Measurements from ENCODE around the gene CYSLTR2. TPM values are rescaled to one million over a fixed set of nuclear protein-coding genes. Genes with fewer than 3 reads are reported as not detected.
A peak's percentile ranks its signal among the peaks of the same experiment; 100 is the strongest.

The CYSLTR2 gene
- total RNA-seq, 1 experiment from 2014 or later: not detected

DNA sequence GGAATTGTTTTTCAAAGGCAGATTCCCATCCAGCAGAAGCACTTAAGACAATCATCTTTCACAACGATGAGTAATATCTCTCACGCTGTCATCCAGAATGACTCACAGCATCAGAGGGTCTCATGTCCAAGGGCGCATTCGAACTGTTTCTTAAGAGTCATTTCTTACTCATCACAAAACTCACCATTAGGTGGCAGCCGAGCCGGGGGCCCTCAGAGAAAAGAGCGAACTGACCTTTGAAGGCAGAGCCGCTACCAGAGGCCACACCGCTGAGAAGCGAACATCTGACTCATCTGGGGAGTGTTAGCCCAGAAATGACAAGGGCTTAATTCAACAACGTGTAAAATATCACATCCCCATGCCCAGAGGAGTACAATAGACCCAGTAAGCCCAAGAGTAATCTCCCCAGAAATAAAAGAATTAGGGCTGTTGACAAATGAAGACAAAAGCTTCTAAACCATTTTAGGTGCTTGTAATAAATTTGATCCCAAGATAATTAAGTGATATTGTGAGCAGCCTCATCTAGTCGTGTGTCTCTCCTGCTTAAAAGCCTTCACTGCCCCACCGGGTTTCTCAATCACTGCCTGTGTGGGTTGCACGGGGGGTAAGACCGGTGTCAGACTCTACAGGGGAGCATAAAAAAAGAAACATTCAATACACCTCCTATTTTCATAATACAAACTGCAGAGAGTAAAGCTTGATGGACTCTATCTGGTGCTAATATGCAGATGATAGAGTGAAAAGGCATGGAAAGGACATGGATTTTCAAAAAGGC is 96.2 kb downstream of the CYSLTR2 start:
- H3K9me2 ChIP-seq (replicated peaks; ENCODE audit: low read length): no peaks in the 10 kb centered on the region
- H3K27me3 ChIP-seq (ENCODE audit: low read length): no peaks in the 10 kb centered on the region
- no peak for TF ChIP-seq EZH2phosphoT487 (IDR thresholded peaks at IDR 0.05; ENCODE audit: borderline replicate concordance, low read length)
- no peak for TF ChIP-seq EZH2 (IDR thresholded peaks at IDR 0.05; ENCODE audit: low read length, unreplicated experiment)
- TF ChIP-seq, protein P1, sequence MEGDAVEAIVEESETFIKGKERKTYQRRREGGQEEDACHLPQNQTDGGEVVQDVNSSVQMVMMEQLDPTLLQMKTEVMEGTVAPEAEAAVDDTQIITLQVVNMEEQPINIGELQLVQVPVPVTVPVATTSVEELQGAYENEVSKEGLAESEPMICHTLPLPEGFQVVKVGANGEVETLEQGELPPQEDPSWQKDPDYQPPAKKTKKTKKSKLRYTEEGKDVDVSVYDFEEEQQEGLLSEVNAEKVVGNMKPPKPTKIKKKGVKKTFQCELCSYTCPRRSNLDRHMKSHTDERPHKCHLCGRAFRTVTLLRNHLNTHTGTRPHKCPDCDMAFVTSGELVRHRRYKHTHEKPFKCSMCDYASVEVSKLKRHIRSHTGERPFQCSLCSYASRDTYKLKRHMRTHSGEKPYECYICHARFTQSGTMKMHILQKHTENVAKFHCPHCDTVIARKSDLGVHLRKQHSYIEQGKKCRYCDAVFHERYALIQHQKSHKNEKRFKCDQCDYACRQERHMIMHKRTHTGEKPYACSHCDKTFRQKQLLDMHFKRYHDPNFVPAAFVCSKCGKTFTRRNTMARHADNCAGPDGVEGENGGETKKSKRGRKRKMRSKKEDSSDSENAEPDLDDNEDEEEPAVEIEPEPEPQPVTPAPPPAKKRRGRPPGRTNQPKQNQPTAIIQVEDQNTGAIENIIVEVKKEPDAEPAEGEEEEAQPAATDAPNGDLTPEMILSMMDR (conservative IDR thresholded peaks at IDR 0.05; ENCODE audit: low read depth, low read length): peak; percentile 57
- CTCF ChIA-PET: interaction anchor here (0.6 kb wide), 1 partner anchor 14 kb away, joined by 3 read pairs; no protein-coding TSS in a partner anchor
- no peaks in the 10 kb centered on the region for H3K9me3 ChIP-seq (ENCODE audit: low read length)
- no peaks in the 10 kb centered on the region for H4K20me1 ChIP-seq (ENCODE audit: low read length)
- peak overlapping the region; percentile 75 for H3K4me2 ChIP-seq (ENCODE audit: low read length)
- peak; percentile 98 for DNase-seq
- H2AFZ ChIP-seq (ENCODE audit: low read length): peak overlapping the region; percentile 44; the same call in 1 of the 2 replicates
- POLR2A ChIA-PET (ENCODE audit: unreplicated experiment): no interaction called here
- peaks cover 24% of the 10 kb centered on the region for H3K4me1 ChIP-seq (ENCODE audit: insufficient read depth, low read length)
- no TSS peak for BruUV-seq (replicated peaks)
- intact Hi-C loops (cut with micrococcal nuclease): loop anchor here (1.0 kb wide), 1 partner anchor 19 kb away; no protein-coding TSS in a partner anchor
- peak overlapping the region; percentile 80 for H3K9ac ChIP-seq (ENCODE audit: low read length)
- H3K36me3 ChIP-seq (ENCODE audit: low read depth, low read length): no peaks in the 10 kb centered on the region
- ATAC-seq: peak; percentile 98
- H3K79me2 ChIP-seq (ENCODE audit: low read length): no peaks in the 10 kb centered on the region
- peak overlapping the region; percentile 96 for H3K27ac ChIP-seq (ENCODE audit: low read length)
- no peaks in the 10 kb centered on the region for H3F3A ChIP-seq (ENCODE audit: low read length, unreplicated experiment)
- H3K4me3 ChIP-seq (ENCODE audit: low read length): peak overlapping the region; percentile 18; the same call in 1 of the 2 replicates

DNA sequence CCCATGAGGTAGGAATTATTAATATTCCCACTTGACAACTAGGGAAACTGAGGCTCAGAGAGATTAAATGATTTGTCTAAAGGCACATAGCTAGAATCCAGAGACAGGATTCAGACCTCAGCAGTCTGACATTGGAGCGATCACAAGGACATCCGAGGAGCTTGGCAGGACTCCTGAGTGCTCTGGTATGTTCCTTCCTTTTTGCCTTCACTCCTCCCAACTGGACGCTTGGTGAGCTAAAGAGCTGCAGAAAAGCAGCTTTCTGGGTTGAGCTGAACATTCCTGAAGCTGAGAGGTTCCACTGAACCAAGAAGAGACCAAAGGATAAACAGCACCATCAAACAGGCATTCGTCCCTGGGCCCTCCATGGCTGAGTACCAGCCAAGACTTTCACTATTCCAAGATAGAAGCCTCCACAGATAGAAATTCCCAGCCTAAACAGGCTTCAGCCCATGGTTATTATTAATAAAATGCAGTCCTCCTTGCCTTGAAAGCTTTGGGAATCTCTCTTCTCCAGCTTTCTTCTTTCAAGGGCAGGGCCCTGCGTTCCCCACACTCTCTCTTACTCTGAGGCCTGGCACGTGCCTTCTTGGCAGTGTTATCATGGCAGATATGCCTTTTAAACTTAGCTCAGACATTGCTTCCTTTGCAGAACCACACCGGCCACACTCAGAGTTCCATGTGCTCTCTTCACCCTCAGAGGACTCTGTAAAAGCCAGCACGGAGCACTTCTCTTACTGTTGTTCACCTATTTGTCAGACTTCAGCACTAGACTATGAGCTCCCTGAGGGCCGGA is 97.1 kb downstream of the CYSLTR2 start:
- TF ChIP-seq EZH2 (IDR thresholded peaks at IDR 0.05; ENCODE audit: low read length, unreplicated experiment) (no peak), EZH2phosphoT487 (IDR thresholded peaks at IDR 0.05; ENCODE audit: borderline replicate concordance, low read length) (no peak)
- TF ChIP-seq, protein P1 (conservative IDR thresholded peaks at IDR 0.05; ENCODE audit: low read depth, low read length): no peak
- intact Hi-C loops (cut with micrococcal nuclease): no loop called here
- Histone ChIP-seq H2AFZ (ENCODE audit: low read length) (no peak overlapping the region), H3K9me3 (ENCODE audit: low read length) (no peaks in the 10 kb centered on the region), H3K4me3 (ENCODE audit: low read length) (no peak overlapping the region), H4K20me1 (ENCODE audit: low read length) (no peaks in the 10 kb centered on the region), H3K36me3 (ENCODE audit: low read depth, low read length) (no peaks in the 10 kb centered on the region), H3K27ac (ENCODE audit: low read length) (peak overlapping the region; percentile 96), H3K4me2 (ENCODE audit: low read length) (peak overlapping the region; percentile 75), H3K9me2 (replicated peaks; ENCODE audit: low read length) (no peaks in the 10 kb centered on the region), H3K9ac (ENCODE audit: low read length) (peak overlapping the region; percentile 80), H3K79me2 (ENCODE audit: low read length) (no peaks in the 10 kb centered on the region), H3K27me3 (ENCODE audit: low read length) (no peaks in the 10 kb centered on the region), H3F3A (ENCODE audit: low read length, unreplicated experiment) (no peaks in the 10 kb centered on the region), H3K4me1 (ENCODE audit: insufficient read depth, low read length) (peaks cover 24% of the 10 kb centered on the region)
- no peak for ATAC-seq
- CTCF ChIA-PET: interaction anchor here (0.6 kb wide), 1 partner anchor 13 kb away, joined by 3 read pairs; no protein-coding TSS in a partner anchor
- no peak for DNase-seq
- POLR2A ChIA-PET (ENCODE audit: unreplicated experiment): no interaction called here
- BruUV-seq (replicated peaks): no TSS peak

All from PC-3 (cell line).